HepG2 (cell line): ENCODE data around the gene PEAK3. TPM values are rescaled to one million over a fixed set of nuclear protein-coding genes. Genes with fewer than 3 reads are reported as not detected.
A peak's percentile ranks its signal among the peaks of the same experiment; 100 is the strongest.

Experiments used
- ARNTL ChIP-seq: sonication (generic); formaldehyde crosslinking; IDR thresholded peaks from 2 replicates; pipeline ENCODE4 v1.4.0; 2020; ENCODE audit warnings: mild to moderate bottlenecking, missing genetic modification reagents
- BORCS8-MEF2B ChIP-seq: sonication (generic); formaldehyde crosslinking; IDR thresholded peaks from 2 replicates; pipeline ENCODE4 v1.8.0; 2022; ENCODE audit warnings: mild to moderate bottlenecking, missing genetic modification reagents
- BRCA1 ChIP-seq: sonication (generic); formaldehyde crosslinking; IDR thresholded peaks from 2 replicates; pipeline ENCODE4 v1.4.0; 2020; ENCODE audit warnings: missing genetic modification reagents
- CHD2 ChIP-seq: IDR thresholded peaks from 2 replicates; pipeline ENCODE4 v1.6.1; 2011; ENCODE audit warnings: low read depth, low read length, improper control_type of control experiment
- CREBL2 ChIP-seq: sonication (generic); formaldehyde crosslinking; IDR thresholded peaks from 2 replicates; pipeline ENCODE4 v1.8.1; 2023; ENCODE audit warnings: missing genetic modification reagents, mild to moderate bottlenecking, borderline replicate concordance
- FOXA1 ChIP-seq, 2 experiments: fragments of 450-650 bp in 1 of 2; sonication (generic) in 1 of 2; formaldehyde crosslinking in 1 of 2; IDR thresholded peaks; 2 replicates each; pipeline versions ENCODE4 v1.4.0 to v1.6.1; 2016 to 2020; ENCODE audit warnings: missing genetic modification reagents in 1 of 2
- FOXA3 ChIP-seq: IDR thresholded peaks from 2 replicates; pipeline ENCODE4 v1.6.1; 2016; ENCODE audit warnings: missing genetic modification reagents, missing compliant biosample characterization
- FOXO4 ChIP-seq: sonication (generic); formaldehyde crosslinking; conservative IDR thresholded peaks from 2 replicates; pipeline ENCODE4 v1.8.1; 2023; ENCODE audit warnings: missing genetic modification reagents
- HNRNPL ChIP-seq: fragments of 200-400 bp; formaldehyde crosslinking; IDR thresholded peaks from 2 replicates; pipeline ENCODE4 v1.6.1; 2017; ENCODE audit warnings: mild to moderate bottlenecking, low read depth, low read length
- LCORL ChIP-seq, 2 experiments: fragments of 450-650 bp in 1 of 2; sonication (generic) in 1 of 2; formaldehyde crosslinking in 1 of 2; IDR thresholded peaks; 2 replicates each; pipeline versions ENCODE4 v1.5.0 to v1.6.1; 2017 to 2020; ENCODE audit warnings: antibody characterized with exemption in 1 of 2, missing genetic modification reagents in 1 of 2
- MXI1 ChIP-seq: IDR thresholded peaks from 3 replicates; pipeline ENCODE4 v1.6.1; 2012; ENCODE audit warnings: low read depth, low read length, inconsistent platforms, borderline replicate concordance
- NR0B2 ChIP-seq: sonication (generic); formaldehyde crosslinking; IDR thresholded peaks from 2 replicates; pipeline ENCODE4 v1.4.0; 2020; ENCODE audit warnings: mild to moderate bottlenecking, missing genetic modification reagents
- NR2F6 ChIP-seq, 2 experiments: IDR thresholded peaks; 2 replicates each; pipeline ENCODE4 v1.6.1; 2016; ENCODE audit warnings: antibody characterized with exemption in 1 of 2, mild to moderate bottlenecking in 1 of 2
- PAF1 ChIP-seq: IDR thresholded peaks from 2 replicates; pipeline ENCODE4 v1.6.1; 2016; ENCODE audit warnings: missing genetic modification reagents, missing compliant biosample characterization
- PAX8 ChIP-seq: sonication (generic); formaldehyde crosslinking; IDR thresholded peaks from 2 replicates; pipeline ENCODE4 v1.8.0; 2022; ENCODE audit warnings: mild to moderate bottlenecking, missing genetic modification reagents, borderline replicate concordance
- PBX2 ChIP-seq: IDR thresholded peaks from 2 replicates; pipeline ENCODE4 v1.6.1; 2016; ENCODE audit warnings: control low read depth
- PHF20 ChIP-seq: sonication (generic); formaldehyde crosslinking; IDR thresholded peaks from 2 replicates; pipeline ENCODE4 v1.5.0; 2020; ENCODE audit warnings: mild to moderate bottlenecking, missing genetic modification reagents
- SMYD3 ChIP-seq: sonication (generic); formaldehyde crosslinking; IDR thresholded peaks from 2 replicates; pipeline ENCODE4 v1.8.1; 2023; ENCODE audit warnings: mild to moderate bottlenecking, missing genetic modification reagents
- STAT5B ChIP-seq: sonication (generic); formaldehyde crosslinking; IDR thresholded peaks from 2 replicates; pipeline ENCODE4 v1.4.0; 2020; ENCODE audit warnings: missing genetic modification reagents
- TOE1 ChIP-seq: sonication (generic); formaldehyde crosslinking; IDR thresholded peaks from 2 replicates; pipeline ENCODE4 v1.4.0; 2020; ENCODE audit warnings: mild to moderate bottlenecking, missing genetic modification reagents
- ZNF232 ChIP-seq: sonication (generic); formaldehyde crosslinking; IDR thresholded peaks from 2 replicates; pipeline ENCODE4 v1.4.0; 2020; ENCODE audit warnings: missing genetic modification reagents, borderline replicate concordance
- ZNF263 ChIP-seq: sonication (generic); formaldehyde crosslinking; IDR thresholded peaks from 2 replicates; pipeline ENCODE4 v1.4.0; 2020; ENCODE audit warnings: missing genetic modification reagents
- ZNF282 ChIP-seq: fragments of 450-650 bp; IDR thresholded peaks from 2 replicates; pipeline ENCODE4 v1.6.1; 2018; ENCODE audit not compliant: partially characterized antibody
- ZNF354B ChIP-seq: sonication (generic); formaldehyde crosslinking; IDR thresholded peaks from 2 replicates; pipeline ENCODE4 v1.8.0; 2022; ENCODE audit warnings: mild to moderate bottlenecking, missing genetic modification reagents
- ZNF451 ChIP-seq: sonication (generic); formaldehyde crosslinking; IDR thresholded peaks from 2 replicates; pipeline ENCODE4 v1.5.0; 2020; ENCODE audit warnings: mild to moderate bottlenecking, missing genetic modification reagents
- polyA plus RNA-seq, 8 experiments: library from polyadenylated mRNA; depleted of rRNA in 3 of 8; stranded (reverse) in 7 of 8; unstranded in 1 of 8; fragments of >200 nt; fragmentation: Illumina TruSeq in 4 of 8; extraction: Trizol in 4 of 8; gene quantifications; 2 replicates each; pipeline versions ENCODE4 v1.2.1 to v1.2.3, GENCODE V29; 2011 to 2016; ENCODE audit warnings: low read depth in 4 of 8, missing spikeins in 1 of 8, mixed read lengths in 1 of 8; ENCODE audit not compliant: insufficient read depth in 1 of 8
- total RNA-seq, 5 experiments: library from RNA; depleted of rRNA; stranded (reverse); fragments of >200 nt; fragmentation: Illumina TruSeq; extraction: Trizol; gene quantifications; 2 replicates each; pipeline ENCODE4 v1.2.3, GENCODE V29; 2016; ENCODE audit warnings: low read depth in 1 of 5

PEAK3 gene
- total and polyA plus RNA-seq, 2 of the 13 experiments (the other 11 are each of a cell fraction or from before 2014, with no cell fraction given), result not detected

- TF ChIP-seq ZNF354B (CRISPR knock-in tag), result 0 out of 2 replicates have a peak, but pooled peaks have one; percentile 6
- TF ChIP-seq ZNF451 (CRISPR knock-in tag), result no peak; the same call in 1 of the 2 replicates
- TF ChIP-seq BRCA1 (CRISPR knock-in tag), result no peak
- TF ChIP-seq PAF1 (CRISPR knock-in tag), result no peak
- 0 out of 2 replicates have a peak, but pooled peaks have one; percentile 12 for TF ChIP-seq PHF20 (CRISPR knock-in tag)
- no peak for TF ChIP-seq ZNF282
- peak; percentile 40; the same call in 1 of the 2 replicates for TF ChIP-seq ARNTL (CRISPR knock-in tag)
- TF ChIP-seq MXI1, result no peak
- no peak for TF ChIP-seq BORCS8-MEF2B (CRISPR knock-in tag)
- TF ChIP-seq NR0B2 (CRISPR knock-in tag), result 0 out of 2 replicates have a peak, but pooled peaks have one; percentile 6
- no peak for TF ChIP-seq LCORL (IDR thresholded peaks at IDR 0.05)
- TF ChIP-seq LCORL (CRISPR knock-in tag; IDR thresholded peaks at IDR 0.05), result peak; percentile 94
- TF ChIP-seq PBX2 (CRISPR knock-in tag), result no peak
- TF ChIP-seq STAT5B (CRISPR knock-in tag), result no peak
- peak; percentile 75 for TF ChIP-seq NR2F6 (IDR thresholded peaks at IDR 0.05)
- TF ChIP-seq NR2F6 (CRISPR knock-in tag; IDR thresholded peaks at IDR 0.05), result peak; percentile 52; the same call in 1 of the 2 replicates
- no peak for TF ChIP-seq CREBL2 (CRISPR knock-in tag)
- TF ChIP-seq SMYD3 (CRISPR knock-in tag), result no peak
- no peak for TF ChIP-seq HNRNPL
- peak; percentile 79 for TF ChIP-seq ZNF263 (CRISPR knock-in tag)
- no peak for TF ChIP-seq CHD2
- TF ChIP-seq ZNF232 (CRISPR knock-in tag), result 0 out of 2 replicates have a peak, but pooled peaks have one; percentile 21
- no peak for TF ChIP-seq PAX8 (CRISPR knock-in tag)
- no peak for TF ChIP-seq FOXA1 (IDR thresholded peaks at IDR 0.05)
- TF ChIP-seq FOXA1 (CRISPR knock-in tag; IDR thresholded peaks at IDR 0.05), result peak; percentile 34; the same call in 1 of the 2 replicates
- no peak for TF ChIP-seq TOE1
- TF ChIP-seq FOXA3 (CRISPR knock-in tag), result peak; percentile 45
- TF ChIP-seq FOXO4 (CRISPR knock-in tag), result no peak
Observed at GRCh38 chr19:2288338-2288817, 6.4 kb upstream of the PEAK3 start (continued).
